ENCODE measurements around the gene WHRN.

DNA sequence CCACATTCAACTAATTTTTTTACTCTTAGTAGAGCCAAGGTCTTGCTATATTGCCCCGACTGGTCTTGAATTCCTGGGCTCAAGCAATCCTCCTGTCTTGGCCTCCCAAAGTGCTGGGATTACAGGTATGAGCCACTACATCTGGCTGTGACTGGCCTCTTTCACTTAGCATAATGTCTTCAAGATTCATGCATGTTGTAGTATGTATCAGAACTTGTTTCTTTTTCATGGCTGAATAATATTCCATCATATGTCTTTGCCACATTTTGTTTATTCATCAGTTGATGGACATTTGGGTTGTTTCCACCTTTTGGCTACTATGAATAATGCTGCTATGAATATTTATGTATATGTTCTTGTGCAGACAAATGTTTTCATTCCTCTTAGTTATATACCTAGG is 12.8 kb upstream of the WHRN start:
- no peak for TF ChIP-seq MXI1 (conservative IDR thresholded peaks at IDR 0.05; ENCODE audit: poor library complexity, severe bottlenecking)
- no peak for TF ChIP-seq RAD21 (conservative IDR thresholded peaks at IDR 0.05)
- no peak for TF ChIP-seq EZH2 (IDR thresholded peaks at IDR 0.05; ENCODE audit: borderline replicate concordance, insufficient read depth, low read length, poor library complexity, severe bottlenecking)
- no peak for TF ChIP-seq CTCF (IDR thresholded peaks at IDR 0.05; ENCODE audit: poor library complexity, severe bottlenecking)

Data from neural cell (in vitro differentiated cells).